Measurements from ENCODE around the gene ABCA7.

- no peak for TF ChIP-seq CTCF (IDR thresholded peaks at IDR 0.05)
- TF ChIP-seq POLR2A (IDR thresholded peaks at IDR 0.05): no peak
Measured at GRCh38 chr19:1062387-1063029, 22.6 kb downstream of the ABCA7 start.
